Neural progenitor cell (in vitro differentiated cells): ENCODE results near the gene NIPAL3. TPM values are rescaled to one million over a fixed set of nuclear protein-coding genes. Genes with fewer than 3 reads are reported as not detected.
"Not testable (repeated sequence)": the region's sequence is repeated elsewhere in the genome, so short reads cannot be mapped to it uniquely, and the experiment has no call there.

Experiments used
- DNase-seq: peaks from one replicate; pipeline ENCODE4 v3.0.0-alpha.2; 2016; ENCODE audit warnings: low spot score
- H2AFZ ChIP-seq: fragments of 200-600 bp; sonication (generic); replicated peaks from 2 replicates; pipeline ENCODE4 v1.6.1; 2016; ENCODE audit warnings: antibody characterized with exemption
- H3F3A ChIP-seq: fragments of 200-600 bp; sonication (generic); 2 replicates; pipeline ENCODE4 v1.6.1; 2016; ENCODE audit warnings: antibody characterized with exemption, low read depth
- H3K27ac ChIP-seq: fragments of 200-600 bp; sonication (generic); 2 replicates; pipeline ENCODE4 v1.5.1; 2016; ENCODE audit warnings: mild to moderate bottlenecking
- H3K27me3 ChIP-seq: fragments of 200-600 bp; sonication (generic); 2 replicates; pipeline ENCODE4 v1.6.1; 2016; ENCODE audit warnings: mild to moderate bottlenecking, moderate library complexity
- H3K36me3 ChIP-seq: fragments of 200-600 bp; sonication (generic); 2 replicates; pipeline ENCODE4 v1.5.1; 2016
- H3K4me1 ChIP-seq: fragments of 200-600 bp; sonication (generic); 2 replicates; pipeline ENCODE4 v1.6.1; 2016; ENCODE audit warnings: mixed run types
- H3K4me2 ChIP-seq: fragments of 200-600 bp; sonication (generic); 2 replicates; pipeline ENCODE4 v1.6.1; 2016
- H3K4me3 ChIP-seq: fragments of 200-600 bp; sonication (generic); 2 replicates; pipeline ENCODE4 v1.5.1; 2016
- H3K79me2 ChIP-seq: fragments of 200-600 bp; sonication (generic); 2 replicates; pipeline ENCODE4 v1.6.1; 2016; ENCODE audit warnings: low read depth
- H3K9ac ChIP-seq: fragments of 200-600 bp; sonication (generic); 2 replicates; pipeline ENCODE4 v1.6.1; 2016
- H3K9me3 ChIP-seq: fragments of 200-600 bp; sonication (generic); 2 replicates; pipeline ENCODE4 v1.5.1; 2016; ENCODE audit warnings: low read depth
- H4K20me1 ChIP-seq: fragments of 200-600 bp; sonication (generic); 2 replicates; pipeline ENCODE4 v1.6.1; 2016; ENCODE audit warnings: low read depth
- H3K27ac Mint-ChIP-seq: 3 replicates; pipeline ENCODE4 v1.8.0; 2021; ENCODE audit warnings: mixed read lengths
- H3K27me3 Mint-ChIP-seq: 2 replicates; pipeline ENCODE4 v1.8.0; 2022; ENCODE audit warnings: low read depth, mild to moderate bottlenecking, inconsistent platforms, moderate library complexity, mixed read lengths; ENCODE audit not compliant: insufficient read depth
- H3K36me3 Mint-ChIP-seq: 3 replicates; pipeline ENCODE4 v1.8.0; 2021; ENCODE audit warnings: mixed read lengths
- H3K4me1 Mint-ChIP-seq: 3 replicates; pipeline ENCODE4 v1.8.0; 2021; ENCODE audit warnings: mixed read lengths
- H3K4me3 Mint-ChIP-seq: 3 replicates; pipeline ENCODE4 v1.8.0; 2021; ENCODE audit warnings: mild to moderate bottlenecking, moderate library complexity, mixed read lengths
- H3K9me3 Mint-ChIP-seq: 3 replicates; pipeline ENCODE4 v1.8.0; 2020; ENCODE audit warnings: mixed read lengths
- CTCF ChIP-seq: fragments of 200-600 bp; sonication (generic); IDR thresholded peaks from 2 replicates; pipeline ENCODE4 v1.5.1; 2017; ENCODE audit warnings: antibody characterized with exemption, mild to moderate bottlenecking
- EZH2 ChIP-seq: fragments of 200-600 bp; sonication (generic); IDR thresholded peaks from 2 replicates; pipeline ENCODE4 v1.6.1; 2017; ENCODE audit warnings: antibody characterized with exemption, mild to moderate bottlenecking, moderate library complexity
- EZH2phosphoT487 ChIP-seq: fragments of 200-600 bp; sonication (generic); IDR thresholded peaks from 2 replicates; pipeline ENCODE4 v1.6.1; 2017; ENCODE audit warnings: antibody characterized with exemption
- total RNA-seq: library from RNA; depleted of rRNA; stranded (reverse); fragments of >200 nt; gene quantifications from 2 replicates; pipeline ENCODE4 v1.2.3, GENCODE V29; 2015; ENCODE audit warnings: low replicate concordance

Gene NIPAL3
- total RNA-seq, 1 donor from 2014 or later = 6.9 TPM

GRCh38 chr1:24513706-24514105, 98.1 kb downstream of the NIPAL3 start:
- no peak overlapping the region for H2AFZ ChIP-seq
- TF ChIP-seq EZH2 (no peak), EZH2phosphoT487 (no peak), CTCF (no peak)
- no peak overlapping the region for H3K4me2 ChIP-seq
- H3K79me2 ChIP-seq = no peaks in the 10 kb centered on the region
- H3F3A ChIP-seq = no peaks in the 10 kb centered on the region
- no peaks in the 10 kb centered on the region for H3K27me3 Mint-ChIP-seq
- no peak overlapping the region for H3K4me3 Mint-ChIP-seq
- no peaks in the 10 kb centered on the region for H3K4me1 Mint-ChIP-seq
- H3K36me3 Mint-ChIP-seq = no peaks in the 10 kb centered on the region
- no peak overlapping the region for H3K4me3 ChIP-seq
- H3K9me3 ChIP-seq = no peaks in the 10 kb centered on the region
- H4K20me1 ChIP-seq = no peaks in the 10 kb centered on the region
- H3K9me3 Mint-ChIP-seq = no peaks in the 10 kb centered on the region
- DNase-seq = no peak
- no peaks in the 10 kb centered on the region for H3K4me1 ChIP-seq
- no peaks in the 10 kb centered on the region for H3K36me3 ChIP-seq
- H3K27ac ChIP-seq = no peak overlapping the region
- H3K27me3 ChIP-seq = no peaks in the 10 kb centered on the region
- H3K9ac ChIP-seq = no peak overlapping the region
- H3K27ac Mint-ChIP-seq = no peak overlapping the region

- Histone ChIP-seq H3K4me1 (no peaks in the 10 kb centered on the region), H2AFZ (no peak overlapping the region), H3K9me3 (no peaks in the 10 kb centered on the region), H3K4me3 (no peak overlapping the region), H4K20me1 (no peaks in the 10 kb centered on the region), H3K4me2 (no peak overlapping the region), H3K27me3 (no peaks in the 10 kb centered on the region), H3K79me2 (no peaks in the 10 kb centered on the region), H3K27ac (no peak overlapping the region), H3F3A (no peaks in the 10 kb centered on the region), H3K9ac (no peak overlapping the region), H3K36me3 (no peaks in the 10 kb centered on the region)
- no peak overlapping the region for H3K27ac Mint-ChIP-seq
- DNase-seq = no peak
- no peak overlapping the region for H3K4me3 Mint-ChIP-seq
- peaks cover 3% of the 10 kb centered on the region for H3K4me1 Mint-ChIP-seq
- H3K9me3 Mint-ChIP-seq = no peaks in the 10 kb centered on the region
- TF ChIP-seq CTCF = no peak
- no peaks in the 10 kb centered on the region for H3K36me3 Mint-ChIP-seq
- no peaks in the 10 kb centered on the region for H3K27me3 Mint-ChIP-seq
These were observed 99.3 kb downstream of the NIPAL3 start for GRCh38 chr1:24514946-24515345.

DNA sequence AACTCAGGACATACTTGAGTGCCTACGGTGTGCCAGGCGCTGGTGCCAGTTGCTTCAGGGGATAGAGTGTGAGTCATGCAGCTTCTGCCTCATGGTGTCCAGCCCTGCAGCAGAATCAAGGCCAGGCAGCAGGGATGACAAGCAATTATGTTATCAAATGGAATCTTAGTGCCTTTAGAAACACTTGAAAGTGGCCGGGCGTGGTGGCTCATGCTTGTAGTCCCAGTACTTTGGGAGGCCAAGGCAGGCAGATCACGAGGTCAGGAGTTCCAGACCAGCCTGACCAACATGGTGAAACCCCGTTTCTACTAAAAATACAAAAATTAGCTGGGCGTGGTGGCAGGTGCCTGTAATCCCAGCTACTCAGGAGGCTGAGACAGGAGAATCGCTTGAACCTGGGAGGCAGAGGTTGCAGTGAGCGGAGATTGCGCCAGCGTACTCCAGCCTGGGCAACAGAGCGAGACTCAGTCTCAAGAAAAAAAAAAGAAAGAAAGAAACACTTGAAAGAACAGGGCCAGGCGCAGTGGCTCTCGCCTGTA, 100.1 kb downstream of the NIPAL3 start:
- not testable (repeated sequence) for H3K9ac ChIP-seq, H3K27me3 Mint-ChIP-seq, H3K27me3 ChIP-seq, H3K79me2 ChIP-seq, H3K4me2 ChIP-seq, H3K36me3 ChIP-seq, H3K9me3 ChIP-seq, DNase-seq, H3K4me3 Mint-ChIP-seq, H4K20me1 ChIP-seq, H3K27ac Mint-ChIP-seq, H3K4me1 Mint-ChIP-seq, H3K4me3 ChIP-seq, H2AFZ ChIP-seq, H3F3A ChIP-seq, H3K36me3 Mint-ChIP-seq, H3K27ac ChIP-seq, H3K9me3 Mint-ChIP-seq, H3K4me1 ChIP-seq

- Histone ChIP-seq H3K9me3 (no peaks in the 10 kb centered on the region), H3K27ac (no peak overlapping the region), H3K36me3 (no peaks in the 10 kb centered on the region), H3K79me2 (no peaks in the 10 kb centered on the region), H3K9ac (no peak overlapping the region), H3K4me3 (no peak overlapping the region), H2AFZ (no peak overlapping the region), H3K27me3 (no peaks in the 10 kb centered on the region), H4K20me1 (no peaks in the 10 kb centered on the region), H3K4me1 (no peaks in the 10 kb centered on the region), H3F3A (no peaks in the 10 kb centered on the region), H3K4me2 (no peak overlapping the region)
- no peak overlapping the region for H3K27ac Mint-ChIP-seq
- peaks cover 3% of the 10 kb centered on the region for H3K27me3 Mint-ChIP-seq
- TF ChIP-seq EZH2phosphoT487 (no peak), CTCF (no peak), EZH2 (no peak)
- no peaks in the 10 kb centered on the region for H3K9me3 Mint-ChIP-seq
- H3K4me1 Mint-ChIP-seq = peaks cover 3% of the 10 kb centered on the region
- H3K4me3 Mint-ChIP-seq = no peak overlapping the region
- no peak for DNase-seq
- H3K36me3 Mint-ChIP-seq = no peaks in the 10 kb centered on the region
These were observed 100.9 kb downstream of the NIPAL3 start for GRCh38 chr1:24516506-24516905.
